MG63 (cell line): ENCODE data around the gene TLE2. TPM values are rescaled to one million over a fixed set of nuclear protein-coding genes. Genes with fewer than 3 reads are reported as not detected.
"Not testable (repeated sequence)": the region's sequence is repeated elsewhere in the genome, so short reads cannot be mapped to it uniquely, and the experiment has no call there.

ENCODE experiments used
- DNase-seq: peaks from one replicate; pipeline ENCODE4 v3.0.0-alpha.2; 2020
- H3K27me3 ChIP-seq: fragments of 250-450 bp; sonication (Bioruptor Pico); 2 replicates; pipeline ENCODE4 v1.5.1; 2020; ENCODE audit warnings: mild to moderate bottlenecking, moderate library complexity
- H3K36me3 ChIP-seq: fragments of 250-450 bp; sonication (Bioruptor Pico); 2 replicates; pipeline ENCODE4 v1.5.1; 2020; ENCODE audit warnings: mild to moderate bottlenecking, moderate library complexity
- H3K4me3 ChIP-seq: fragments of 250-450 bp; sonication (Bioruptor Pico); 2 replicates; pipeline ENCODE4 v1.5.1; 2020; ENCODE audit warnings: mild to moderate bottlenecking, moderate library complexity
- H3K9me3 ChIP-seq: fragments of 250-450 bp; sonication (Bioruptor Pico); 2 replicates; pipeline ENCODE4 v1.5.1; 2020; ENCODE audit warnings: mild to moderate bottlenecking, moderate library complexity
- total RNA-seq: library from RNA; depleted of rRNA; stranded (reverse); fragments of >200 nt; shearing (Covaris generic); gene quantifications from 2 replicates; pipeline ENCODE4 v1.2.3, GENCODE V29; 2014; ENCODE audit warnings: low replicate concordance

Gene TLE2
- total RNA-seq, 1 experiment from 2014 or later: 4.1 TPM

- H3K27me3 ChIP-seq: no peaks in the 10 kb centered on the region
- H3K36me3 ChIP-seq: no peaks in the 10 kb centered on the region
- no peaks in the 10 kb centered on the region for H3K9me3 ChIP-seq
- DNase-seq: no peak
- no peak overlapping the region for H3K4me3 ChIP-seq
These were observed 20.1 kb downstream of the TLE2 start for GRCh38 chr19:3008994-3009393.

- no peak for DNase-seq
These were observed 21.1 kb downstream of the TLE2 start for GRCh38 chr19:3007975-3008374.

GRCh38 chr19:3006075-3006767 lies 22.9 kb downstream of the TLE2 start:
- H3K4me3 ChIP-seq: no peak overlapping the region
- no peaks in the 10 kb centered on the region for H3K36me3 ChIP-seq
- DNase-seq: no peak
- H3K9me3 ChIP-seq: no peaks in the 10 kb centered on the region
- H3K27me3 ChIP-seq: no peaks in the 10 kb centered on the region

More at GRCh38 chr19:3007975-3008374, 21.1 kb downstream of the TLE2 start:
- Histone ChIP-seq H3K9me3 (no peaks in the 10 kb centered on the region), H3K4me3 (no peak overlapping the region), H3K27me3 (no peaks in the 10 kb centered on the region), H3K36me3 (no peaks in the 10 kb centered on the region)

- no peak for DNase-seq
- Histone ChIP-seq H3K4me3 (no peak overlapping the region), H3K27me3 (no peaks in the 10 kb centered on the region), H3K36me3 (no peaks in the 10 kb centered on the region), H3K9me3 (no peaks in the 10 kb centered on the region)
These were observed 23.7 kb downstream of the TLE2 start for GRCh38 chr19:3005345-3005744.

- no peaks in the 10 kb centered on the region for H3K27me3 ChIP-seq
- H3K4me3 ChIP-seq: no peak overlapping the region
- no peaks in the 10 kb centered on the region for H3K36me3 ChIP-seq
- DNase-seq: no peak
- H3K9me3 ChIP-seq: no peaks in the 10 kb centered on the region
These were observed 24.6 kb downstream of the TLE2 start for GRCh38 chr19:3004522-3004921.

GRCh38 chr19:3003046-3003445 lies 26.0 kb downstream of the TLE2 start:
- no peaks in the 10 kb centered on the region for H3K27me3 ChIP-seq
- H3K36me3 ChIP-seq: no peaks in the 10 kb centered on the region
- no peaks in the 10 kb centered on the region for H3K9me3 ChIP-seq
- DNase-seq: no peak
- no peak overlapping the region for H3K4me3 ChIP-seq

- DNase-seq: no peak
- H3K4me3 ChIP-seq: no peak overlapping the region
- H3K9me3 ChIP-seq: no peaks in the 10 kb centered on the region
- no peaks in the 10 kb centered on the region for H3K27me3 ChIP-seq
- no peaks in the 10 kb centered on the region for H3K36me3 ChIP-seq
These were observed 27.8 kb downstream of the TLE2 start for GRCh38 chr19:3001235-3001800.

- no peaks in the 10 kb centered on the region for H3K9me3 ChIP-seq
- no peak for DNase-seq
- H3K27me3 ChIP-seq: no peaks in the 10 kb centered on the region
- no peak overlapping the region for H3K4me3 ChIP-seq
- no peaks in the 10 kb centered on the region for H3K36me3 ChIP-seq
These were observed 30.4 kb downstream of the TLE2 start for GRCh38 chr19:2998642-2999041.

- Histone ChIP-seq H3K4me3 (no peak overlapping the region), H3K9me3 (no peaks in the 10 kb centered on the region), H3K36me3 (no peaks in the 10 kb centered on the region), H3K27me3 (no peaks in the 10 kb centered on the region)
- DNase-seq: no peak
These were observed 31.4 kb downstream of the TLE2 start for GRCh38 chr19:2997720-2998119.

GRCh38 chr19:2994588-2995131 lies 34.4 kb downstream of the TLE2 start:
- no peaks in the 10 kb centered on the region for H3K9me3 ChIP-seq
- DNase-seq: no peak
- no peaks in the 10 kb centered on the region for H3K36me3 ChIP-seq
- no peaks in the 10 kb centered on the region for H3K27me3 ChIP-seq
- no peak overlapping the region for H3K4me3 ChIP-seq

GRCh38 chr19:2993579-2993978 lies 35.5 kb downstream of the TLE2 start:
- Histone ChIP-seq H3K36me3 (no peaks in the 10 kb centered on the region), H3K4me3 (no peak overlapping the region), H3K9me3 (no peaks in the 10 kb centered on the region), H3K27me3 (no peaks in the 10 kb centered on the region)
- DNase-seq: no peak

GRCh38 chr19:2992958-2993357 lies 36.1 kb downstream of the TLE2 start:
- H3K9me3 ChIP-seq: no peaks in the 10 kb centered on the region
- H3K36me3 ChIP-seq: no peaks in the 10 kb centered on the region
- H3K27me3 ChIP-seq: no peaks in the 10 kb centered on the region
- no peak overlapping the region for H3K4me3 ChIP-seq
- DNase-seq: no peak

- DNase-seq, H3K27me3 ChIP-seq, H3K36me3 ChIP-seq, H3K4me3 ChIP-seq, H3K9me3 ChIP-seq: not testable (repeated sequence)
These were observed 36.7 kb downstream of the TLE2 start for GRCh38 chr19:2992333-2992732.

- Histone ChIP-seq H3K9me3 (no peaks in the 10 kb centered on the region), H3K36me3 (no peaks in the 10 kb centered on the region), H3K27me3 (no peaks in the 10 kb centered on the region), H3K4me3 (no peak overlapping the region)
- DNase-seq: no peak
These were observed 39.7 kb downstream of the TLE2 start for GRCh38 chr19:2989236-2989946.

- no peaks in the 10 kb centered on the region for H3K36me3 ChIP-seq
- no peak for DNase-seq
- no peaks in the 10 kb centered on the region for H3K9me3 ChIP-seq
- H3K27me3 ChIP-seq: no peaks in the 10 kb centered on the region
- no peak overlapping the region for H3K4me3 ChIP-seq
These were observed 40.5 kb downstream of the TLE2 start for GRCh38 chr19:2988568-2988967.

GRCh38 chr19:2987797-2988196 lies 41.3 kb downstream of the TLE2 start:
- no peaks in the 10 kb centered on the region for H3K27me3 ChIP-seq
- no peaks in the 10 kb centered on the region for H3K9me3 ChIP-seq
- no peak overlapping the region for H3K4me3 ChIP-seq
- no peaks in the 10 kb centered on the region for H3K36me3 ChIP-seq
- no peak for DNase-seq

- Histone ChIP-seq H3K27me3 (no peaks in the 10 kb centered on the region), H3K4me3 (no peak overlapping the region), H3K9me3 (no peaks in the 10 kb centered on the region), H3K36me3 (no peaks in the 10 kb centered on the region)
- no peak for DNase-seq
These were observed 42.0 kb downstream of the TLE2 start for GRCh38 chr19:2986951-2987524.
